ENCODE measurements around the gene GNMT.

DNA sequence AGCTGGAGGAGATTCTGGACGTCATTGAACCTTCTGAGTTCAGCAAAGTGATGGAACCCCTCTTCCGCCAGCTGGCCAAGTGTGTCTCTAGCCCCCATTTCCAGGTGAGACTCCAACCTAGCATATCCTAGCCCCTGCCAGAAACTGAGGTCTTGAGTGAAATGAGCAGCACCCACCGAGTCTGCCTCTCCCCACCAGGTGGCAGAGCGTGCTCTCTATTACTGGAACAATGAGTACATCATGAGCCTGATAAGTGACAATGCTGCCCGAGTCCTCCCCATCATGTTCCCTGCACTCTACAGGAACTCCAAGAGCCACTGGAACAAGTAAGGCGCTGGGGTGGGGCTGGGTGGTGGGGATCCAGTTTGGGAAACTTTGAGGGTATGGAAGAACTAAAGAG is 48.6 kb downstream of the GNMT start:
- no peak for TF ChIP-seq EZH2phosphoT487 (IDR thresholded peaks at IDR 0.05; ENCODE audit: low read depth, severe bottlenecking, unreplicated experiment)
- TF ChIP-seq, protein P1, sequence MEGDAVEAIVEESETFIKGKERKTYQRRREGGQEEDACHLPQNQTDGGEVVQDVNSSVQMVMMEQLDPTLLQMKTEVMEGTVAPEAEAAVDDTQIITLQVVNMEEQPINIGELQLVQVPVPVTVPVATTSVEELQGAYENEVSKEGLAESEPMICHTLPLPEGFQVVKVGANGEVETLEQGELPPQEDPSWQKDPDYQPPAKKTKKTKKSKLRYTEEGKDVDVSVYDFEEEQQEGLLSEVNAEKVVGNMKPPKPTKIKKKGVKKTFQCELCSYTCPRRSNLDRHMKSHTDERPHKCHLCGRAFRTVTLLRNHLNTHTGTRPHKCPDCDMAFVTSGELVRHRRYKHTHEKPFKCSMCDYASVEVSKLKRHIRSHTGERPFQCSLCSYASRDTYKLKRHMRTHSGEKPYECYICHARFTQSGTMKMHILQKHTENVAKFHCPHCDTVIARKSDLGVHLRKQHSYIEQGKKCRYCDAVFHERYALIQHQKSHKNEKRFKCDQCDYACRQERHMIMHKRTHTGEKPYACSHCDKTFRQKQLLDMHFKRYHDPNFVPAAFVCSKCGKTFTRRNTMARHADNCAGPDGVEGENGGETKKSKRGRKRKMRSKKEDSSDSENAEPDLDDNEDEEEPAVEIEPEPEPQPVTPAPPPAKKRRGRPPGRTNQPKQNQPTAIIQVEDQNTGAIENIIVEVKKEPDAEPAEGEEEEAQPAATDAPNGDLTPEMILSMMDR (IDR thresholded peaks at IDR 0.05; ENCODE audit: poor library complexity) = peak; percentile 49
- no peak for TF ChIP-seq EZH2 (IDR thresholded peaks at IDR 0.05; ENCODE audit: borderline replicate concordance)
